H1 (cell line): ENCODE data around the gene BCKDHA. TPM values are rescaled to one million over a fixed set of nuclear protein-coding genes. Genes with fewer than 3 reads are reported as not detected.

ENCODE experiments used
- ATF3 ChIP-seq: IDR thresholded peaks from 2 replicates; pipeline ENCODE4 v1.6.1; 2011; ENCODE audit warnings: low read depth, mild to moderate bottlenecking, low read length; ENCODE audit not compliant: insufficient read depth
- CBX5 ChIP-seq: fragments of 300-800, 300-1000 bp; sonication (generic); IDR thresholded peaks from 2 replicates; pipeline ENCODE4 v1.7.1; 2016; ENCODE audit warnings: antibody characterized with exemption, low read length, low read depth
- CEBPB ChIP-seq: IDR thresholded peaks from 2 replicates; pipeline ENCODE4 v1.6.1; 2012; ENCODE audit warnings: low read depth, low read length
- CHD2 ChIP-seq: IDR thresholded peaks from 2 replicates; pipeline ENCODE4 v1.6.1; 2012; ENCODE audit warnings: low read length, improper control_type of control experiment
- CTBP2 ChIP-seq: IDR thresholded peaks from 2 replicates; pipeline ENCODE4 v1.7.0; 2011; ENCODE audit warnings: borderline replicate concordance, mild to moderate bottlenecking, moderate library complexity, mixed read lengths, low read length; ENCODE audit not compliant: insufficient read depth, insufficient read length
- CTCF ChIP-seq, 3 experiments: IDR thresholded peaks; 1 replicate in 2 of 3; 2 replicates in 1 of 3; pipeline versions ENCODE4 v1.5.1 to v1.6.1; 2011; ENCODE audit warnings: low read length in 3 of 3, mild to moderate bottlenecking in 3 of 3, inconsistent platforms in 2 of 3, low read depth in 1 of 3, moderate library complexity in 1 of 3; ENCODE audit not compliant: insufficient read depth in 1 of 3; ENCODE audit errors: control extremely low read depth in 1 of 3
- E2F6 ChIP-seq: IDR thresholded peaks from 2 replicates; pipeline ENCODE4 v1.6.1; 2012; ENCODE audit warnings: inconsistent platforms
- EP300 ChIP-seq, 2 experiments: IDR thresholded peaks; 1 replicate in 1 of 2; 2 replicates in 1 of 2; pipeline ENCODE4 v1.6.1; 2011 to 2012; ENCODE audit warnings: low read depth in 2 of 2, low read length in 2 of 2, mild to moderate bottlenecking in 2 of 2, borderline replicate concordance in 1 of 2, inconsistent platforms in 1 of 2, moderate library complexity in 1 of 2
- GABPA ChIP-seq: IDR thresholded peaks from 2 replicates; pipeline ENCODE4 v1.6.1; 2011; ENCODE audit warnings: mild to moderate bottlenecking, low read length, moderate library complexity, borderline replicate concordance; ENCODE audit not compliant: insufficient read depth
- HDAC6 ChIP-seq: IDR thresholded peaks from one replicate; pipeline ENCODE4 v1.7.1; 2012; ENCODE audit warnings: low read depth, mild to moderate bottlenecking, inconsistent platforms, low read length, moderate library complexity
- JUN ChIP-seq: IDR thresholded peaks from 2 replicates; pipeline ENCODE4 v1.6.1; 2011; ENCODE audit warnings: low read depth, mild to moderate bottlenecking, improper control_type of control experiment, low read length
- POLR2AphosphoS5 ChIP-seq: IDR thresholded peaks from 2 replicates; pipeline ENCODE4 v1.6.1; 2011; ENCODE audit warnings: low read depth, low read length
- SUZ12 ChIP-seq: fragments of 200-600 bp; sonication (generic); IDR thresholded peaks from 2 replicates; pipeline ENCODE4 v1.6.1; 2012; ENCODE audit warnings: mild to moderate bottlenecking, inconsistent platforms, low read length, moderate library complexity, mixed read lengths
- TAF7 ChIP-seq: optimal IDR thresholded peaks from 2 replicates; pipeline ENCODE3; 2011; ENCODE audit warnings: low read depth, mild to moderate bottlenecking, inconsistent platforms, low read length, moderate library complexity, borderline replicate concordance
- TEAD4 ChIP-seq: IDR thresholded peaks from 2 replicates; pipeline ENCODE4 v1.6.1; 2012; ENCODE audit warnings: low read depth, low read length, inconsistent platforms, mixed read lengths
- USF2 ChIP-seq: IDR thresholded peaks from 2 replicates; pipeline ENCODE4 v1.6.1; 2011; ENCODE audit warnings: low read length, improper control_type of control experiment
- YY1 ChIP-seq: IDR thresholded peaks from 2 replicates; pipeline ENCODE4 v1.6.1; 2011; ENCODE audit warnings: low read depth, mild to moderate bottlenecking, low read length
- ZNF274 ChIP-seq: IDR thresholded peaks from 2 replicates; pipeline ENCODE4 v1.7.0; 2012; ENCODE audit warnings: low read length, borderline replicate concordance; ENCODE audit errors: extremely low read depth
- polyA plus RNA-seq, 7 experiments: library from polyadenylated mRNA; depleted of rRNA in 3 of 7; stranded (reverse) in 5 of 7; unstranded in 2 of 7; fragments of >200 nt in 5 of 7; fragments of 200-250 nt in 2 of 7; gene quantifications; 1 replicate in 5 of 7; 2 replicates in 1 of 7; 4 replicates in 1 of 7; pipeline versions ENCODE4 v1.2.1 to v1.2.3, GENCODE V29; 2011 to 2013; ENCODE audit warnings: missing spikeins in 2 of 7, mixed read lengths in 2 of 7
- total RNA-seq: library from RNA; stranded (reverse); fragmentation: NEBNext Ultra II Directional; extraction: Animal tissue kit (Norgen Biotek cat#: 25700); gene quantifications from 2 replicates; pipeline ENCODE4 v1.2.1, GENCODE V29; 2021

Gene BCKDHA
- total and polyA plus RNA-seq, 2 of the 8 experiments (the other 6 are each of a cell fraction or from before 2014, with no cell fraction given) = 14.2 to 69.6 TPM

- TF ChIP-seq E2F6 = peak; percentile 86
- no peak for TF ChIP-seq CEBPB
- no peak for TF ChIP-seq JUN
- no peak for TF ChIP-seq CTBP2
- no peak for TF ChIP-seq TAF7
- no peak for TF ChIP-seq CBX5
- no peak for TF ChIP-seq POLR2AphosphoS5
- TF ChIP-seq CHD2 = no peak
- no peak for TF ChIP-seq ATF3
- no peak for TF ChIP-seq ZNF274
- no peak for TF ChIP-seq USF2
- no peak for TF ChIP-seq EP300 (IDR thresholded peaks at IDR 0.05; ENCODE audit: borderline replicate concordance in 1 of 2, low read depth in 2 of 2, low read length in 2 of 2)
- peak; percentile 85 to 89 (median 86) for TF ChIP-seq CTCF (IDR thresholded peaks at IDR 0.05; ENCODE audit: control extremely low read depth in 1 of 3, insufficient read depth in 1 of 3, low read depth in 1 of 3, low read length in 3 of 3)
- no peak; the same call in 1 of the 2 replicates for TF ChIP-seq GABPA
- 0 out of 2 replicates have a peak, but pooled peaks have one; percentile 34 for TF ChIP-seq YY1
- no peak for TF ChIP-seq TEAD4
- no peak for TF ChIP-seq SUZ12
- no peak for TF ChIP-seq HDAC6
Observed at GRCh38 chr19:41353466-41354342, 43.9 kb upstream of the BCKDHA start, which contains the start of gene TGFB1 (continued).
